HepG2 (cell line): Measurements from ENCODE around the gene RTKN2. TPM values are rescaled to one million over a fixed set of nuclear protein-coding genes. Genes with fewer than 3 reads are reported as not detected.

Experiments
- DZIP1 ChIP-seq: sonication (generic); formaldehyde crosslinking; IDR thresholded peaks from 2 replicates; pipeline ENCODE4 v1.5.0; 2020; ENCODE audit warnings: mild to moderate bottlenecking, missing genetic modification reagents
- EED ChIP-seq: sonication (generic); formaldehyde crosslinking; IDR thresholded peaks from 2 replicates; pipeline ENCODE4 v1.5.0; 2020; ENCODE audit warnings: mild to moderate bottlenecking, missing genetic modification reagents
- ELF4 ChIP-seq: sonication (generic); formaldehyde crosslinking; IDR thresholded peaks from 2 replicates; pipeline ENCODE4 v1.5.0; 2020; ENCODE audit warnings: missing genetic modification reagents, mild to moderate bottlenecking, moderate library complexity, borderline replicate concordance
- GABPB1 ChIP-seq: IDR thresholded peaks from 2 replicates; pipeline ENCODE4 v1.6.1; 2016; ENCODE audit warnings: mild to moderate bottlenecking, missing genetic modification reagents, moderate library complexity, missing compliant biosample characterization
- IRF9 ChIP-seq: sonication (generic); formaldehyde crosslinking; IDR thresholded peaks from 2 replicates; pipeline ENCODE4 v1.8.0; 2022; ENCODE audit warnings: missing genetic modification reagents, mild to moderate bottlenecking, borderline replicate concordance
- KLF16 ChIP-seq, 2 experiments: sonication (generic) in 1 of 2; formaldehyde crosslinking in 1 of 2; IDR thresholded peaks; 2 replicates each; pipeline versions ENCODE4 v1.6.1 to v1.8.0; 2016 to 2023; ENCODE audit warnings: missing genetic modification reagents in 2 of 2, missing compliant biosample characterization in 1 of 2
- LBX2 ChIP-seq: sonication (generic); formaldehyde crosslinking; IDR thresholded peaks from 2 replicates; pipeline ENCODE4 v1.5.0; 2020; ENCODE audit warnings: missing genetic modification reagents, mild to moderate bottlenecking, borderline replicate concordance
- NFRKB ChIP-seq: fragments of 450-650 bp; IDR thresholded peaks from 2 replicates; pipeline ENCODE4 v1.6.1; 2017
- NR2F1 ChIP-seq, 2 experiments: fragments of 450-650 bp in 1 of 2; formaldehyde crosslinking in 1 of 2; IDR thresholded peaks; 2 replicates each; pipeline versions ENCODE4 v1.5.0 to v1.6.1; 2016 to 2020; ENCODE audit warnings: mild to moderate bottlenecking in 1 of 2, missing compliant biosample characterization in 1 of 2, missing genetic modification reagents in 1 of 2, moderate library complexity in 1 of 2
- RFXANK ChIP-seq: IDR thresholded peaks from 2 replicates; pipeline ENCODE4 v1.6.1; 2016
- SIN3B ChIP-seq: fragments of 150-350 bp; IDR thresholded peaks from 2 replicates; pipeline ENCODE4 v1.6.1; 2014; ENCODE audit warnings: low read length
- STAT5B ChIP-seq: sonication (generic); formaldehyde crosslinking; IDR thresholded peaks from 2 replicates; pipeline ENCODE4 v1.4.0; 2020; ENCODE audit warnings: missing genetic modification reagents
- THAP9 ChIP-seq: sonication (generic); formaldehyde crosslinking; IDR thresholded peaks from 2 replicates; pipeline ENCODE4; 2020; ENCODE audit warnings: missing genetic modification reagents, mild to moderate bottlenecking, borderline replicate concordance
- YY1 ChIP-seq: IDR thresholded peaks from 2 replicates; pipeline ENCODE4 v1.6.1; 2011; ENCODE audit warnings: low read length, low read depth, moderate library complexity, mild to moderate bottlenecking; ENCODE audit not compliant: insufficient read depth, insufficient replicate concordance
- ZNF18 ChIP-seq: sonication (generic); formaldehyde crosslinking; IDR thresholded peaks from 2 replicates; pipeline ENCODE4 v1.8.0; 2022; ENCODE audit warnings: mild to moderate bottlenecking, missing genetic modification reagents; ENCODE audit not compliant: insufficient replicate concordance
- ZNF33A ChIP-seq: sonication (generic); formaldehyde crosslinking; IDR thresholded peaks from 2 replicates; pipeline ENCODE4 v1.5.1; 2020; ENCODE audit warnings: missing genetic modification reagents, mild to moderate bottlenecking, moderate library complexity, borderline replicate concordance
- ZNF432 ChIP-seq: sonication (generic); formaldehyde crosslinking; IDR thresholded peaks from 2 replicates; pipeline ENCODE4 v1.5.0; 2020; ENCODE audit warnings: missing genetic modification reagents, mild to moderate bottlenecking, borderline replicate concordance
- ZNF766 ChIP-seq: sonication (generic); formaldehyde crosslinking; IDR thresholded peaks from 2 replicates; pipeline ENCODE4 v1.5.0; 2020; ENCODE audit warnings: missing genetic modification reagents, borderline replicate concordance
- ZNF788 ChIP-seq: sonication (generic); formaldehyde crosslinking; IDR thresholded peaks from 2 replicates; pipeline ENCODE4 v1.5.0; 2020; ENCODE audit warnings: mild to moderate bottlenecking, missing genetic modification reagents, borderline replicate concordance
- ZNF883 ChIP-seq: sonication (generic); formaldehyde crosslinking; IDR thresholded peaks from 2 replicates; pipeline ENCODE4 v1.5.1; 2020; ENCODE audit warnings: mild to moderate bottlenecking, missing genetic modification reagents; ENCODE audit errors: not compliant biosample characterization
- polyA plus RNA-seq, 8 experiments: library from polyadenylated mRNA; depleted of rRNA in 3 of 8; stranded (reverse) in 7 of 8; unstranded in 1 of 8; fragments of >200 nt; fragmentation: Illumina TruSeq in 4 of 8; extraction: Trizol in 4 of 8; gene quantifications; 2 replicates each; pipeline versions ENCODE4 v1.2.1 to v1.2.3, GENCODE V29; 2011 to 2016; ENCODE audit warnings: low read depth in 4 of 8, missing spikeins in 1 of 8, mixed read lengths in 1 of 8; ENCODE audit not compliant: insufficient read depth in 1 of 8
- total RNA-seq, 5 experiments: library from RNA; depleted of rRNA; stranded (reverse); fragments of >200 nt; fragmentation: Illumina TruSeq; extraction: Trizol; gene quantifications; 2 replicates each; pipeline ENCODE4 v1.2.3, GENCODE V29; 2016; ENCODE audit warnings: low read depth in 1 of 5

The RTKN2 gene
- total and polyA plus RNA-seq, 2 of the 13 experiments (the other 11 are each of a cell fraction or from before 2014, with no cell fraction given) = 2.2 to 7.0 TPM

- TF ChIP-seq ZNF432 (CRISPR knock-in tag) = no peak
- no peak for TF ChIP-seq NR2F1 (CRISPR knock-in tag; IDR thresholded peaks at IDR 0.05)
- TF ChIP-seq DZIP1 (CRISPR knock-in tag) = no peak
- peak; percentile 33; the same call in 1 of the 2 replicates for TF ChIP-seq THAP9 (CRISPR knock-in tag)
- peak; percentile 96 for TF ChIP-seq GABPB1 (CRISPR knock-in tag)
- 0 out of 2 replicates have a peak, but pooled peaks have one; percentile 22 for TF ChIP-seq LBX2
- TF ChIP-seq SIN3B = peak; percentile 96
- TF ChIP-seq RFXANK (CRISPR knock-in tag) = no peak
- peak; percentile 74; the same call in 1 of the 2 replicates for TF ChIP-seq ZNF788 (CRISPR knock-in tag)
- no peak for TF ChIP-seq STAT5B (CRISPR knock-in tag)
- no peak; a peak in 1 of 4 replicates for TF ChIP-seq KLF16 (CRISPR knock-in tag; IDR thresholded peaks at IDR 0.05)
- peak; percentile 53 for TF ChIP-seq YY1
- no peak for TF ChIP-seq EED
- no peak for TF ChIP-seq IRF9 (CRISPR knock-in tag)
- no peak for TF ChIP-seq ZNF883
- TF ChIP-seq NFRKB = no peak
- peak; percentile 54 for TF ChIP-seq ZNF18 (CRISPR knock-in tag)
- TF ChIP-seq ELF4 = no peak
- TF ChIP-seq ZNF766 (CRISPR knock-in tag) = no peak
- no peak for TF ChIP-seq ZNF33A (CRISPR knock-in tag)
These were observed at the start of gene RTKN2 (continued) for GRCh38 chr10:62268399-62269114.
